HG02642 (cell line): ENCODE data around the gene SPACDR.

Experiments used
- ATAC-seq: cut with Tn5 transposase; IDR thresholded peaks from one replicate; pipeline ENCODE4 v1.9.1; 2021; ENCODE audit warnings: mild to moderate bottlenecking; ENCODE audit not compliant: unreplicated experiment, poor library complexity

SPACDR gene

GRCh38 chr7:100486111-100486636, 22.1 kb upstream of the SPACDR start:
- ATAC-seq = no peak

GRCh38 chr7:100485471-100485876, 21.4 kb upstream of the SPACDR start:
- no peak for ATAC-seq

GRCh38 chr7:100484673-100485045, 20.6 kb upstream of the SPACDR start:
- ATAC-seq = no peak

GRCh38 chr7:100483722-100484672, 19.9 kb upstream of the SPACDR start, which contains the start of gene NYAP1:
Gene NYAP1, plus strand, starts transcription at chr7:100483927. Its CDS starts 1,385 bp downstream, at chr7:100485312.
- ATAC-seq = peak; percentile 20

- peak; percentile 60 for ATAC-seq
These were observed 19.1 kb upstream of the SPACDR start for GRCh38 chr7:100483090-100483721.

- ATAC-seq = no peak
These were observed 18.6 kb upstream of the SPACDR start for GRCh38 chr7:100482728-100483089.

- ATAC-seq = no peak
These were observed 17.4 kb upstream of the SPACDR start for GRCh38 chr7:100481466-100481865.

GRCh38 chr7:100478958-100479660, 15.0 kb upstream of the SPACDR start, which contains the start of gene TSC22D4:
Gene TSC22D4, minus strand, starts transcription at chr7:100479214. Its CDS starts 1,176 bp downstream, at chr7:100478038.
- peak; percentile 63 for ATAC-seq

GRCh38 chr7:100477871-100478267, 13.8 kb upstream of the SPACDR start:
- ATAC-seq = no peak

- no peak for ATAC-seq
These were observed 13.1 kb upstream of the SPACDR start for GRCh38 chr7:100476903-100477870.

- ATAC-seq = no peak
These were observed 12.2 kb upstream of the SPACDR start for GRCh38 chr7:100476101-100476780.

- no peak for ATAC-seq
These were observed 11.5 kb upstream of the SPACDR start for GRCh38 chr7:100475549-100475948.

- ATAC-seq = no peak
These were observed 8.9 kb upstream of the SPACDR start for GRCh38 chr7:100472854-100473499.

- no peak for ATAC-seq
These were observed 8.2 kb upstream of the SPACDR start for GRCh38 chr7:100472121-100472851.

GRCh38 chr7:100471021-100471420, 7.0 kb upstream of the SPACDR start:
- ATAC-seq = no peak

GRCh38 chr7:100469227-100470044, 5.4 kb upstream of the SPACDR start:
- ATAC-seq = peak; percentile 52
